H9 (cell line): ENCODE results near the gene ITGA11. TPM values are rescaled to one million over a fixed set of nuclear protein-coding genes. Genes with fewer than 3 reads are reported as not detected.

Experiments
- DNase-seq: peaks from one replicate; pipeline ENCODE4 v3.0.0-alpha.2; 2017
- H2AFZ ChIP-seq: one replicate; pipeline ENCODE4 v1.6.1; 2013; ENCODE audit warnings: mild to moderate bottlenecking, low read length, control low read depth, moderate library complexity
- H2AK5ac ChIP-seq: 2 replicates; pipeline ENCODE4 v1.6.1; 2013; ENCODE audit warnings: low read length, control low read depth, mixed read lengths; ENCODE audit not compliant: insufficient read length
- H2BK120ac ChIP-seq: one replicate; pipeline ENCODE4 v1.6.1; 2013; ENCODE audit warnings: low read depth, mild to moderate bottlenecking, low read length, control low read depth, inconsistent platforms; ENCODE audit not compliant: poor library complexity, severe bottlenecking
- H2BK12ac ChIP-seq: 2 replicates; pipeline ENCODE4 v1.6.1; 2013; ENCODE audit warnings: low read length, control low read depth, mixed read lengths, low read depth; ENCODE audit not compliant: insufficient read length
- H2BK15ac ChIP-seq: 2 replicates; pipeline ENCODE4 v1.6.1; 2013; ENCODE audit warnings: low read depth, low read length, control low read depth
- H2BK20ac ChIP-seq: one replicate; pipeline ENCODE4 v1.6.1; 2013; ENCODE audit warnings: low read depth, mild to moderate bottlenecking, low read length, control low read depth, inconsistent platforms; ENCODE audit not compliant: poor library complexity, severe bottlenecking
- H2BK5ac ChIP-seq: 2 replicates; pipeline ENCODE4 v1.6.1; 2013; ENCODE audit warnings: low read length, control low read depth, mixed read lengths; ENCODE audit not compliant: insufficient read length
- H3K14ac ChIP-seq: 2 replicates; pipeline ENCODE4 v1.6.1; 2013; ENCODE audit warnings: low read length, control low read depth; ENCODE audit not compliant: insufficient read depth
- H3K18ac ChIP-seq: 2 replicates; pipeline ENCODE4 v1.6.1; 2013; ENCODE audit warnings: low read depth, mild to moderate bottlenecking, mixed read lengths, low read length, control low read depth; ENCODE audit not compliant: insufficient read length
- H3K23ac ChIP-seq: 2 replicates; pipeline ENCODE4 v1.6.1; 2013; ENCODE audit warnings: low read length, control low read depth, mixed read lengths, low read depth; ENCODE audit not compliant: insufficient read length
- H3K23me2 ChIP-seq: 2 replicates; pipeline ENCODE4 v1.6.1; 2013; ENCODE audit warnings: low read depth, mild to moderate bottlenecking, mixed read lengths, low read length, control low read depth; ENCODE audit not compliant: insufficient read length, poor library complexity, severe bottlenecking
- H3K27ac ChIP-seq: 2 replicates; pipeline ENCODE4 v1.5.1; 2013; ENCODE audit warnings: low read length, control low read depth, mixed read lengths, low read depth; ENCODE audit not compliant: insufficient read length
- H3K27me3 ChIP-seq: 2 replicates; pipeline ENCODE4 v1.6.1; 2013; ENCODE audit warnings: low read length, control low read depth, inconsistent platforms; ENCODE audit not compliant: insufficient read depth
- H3K4ac ChIP-seq: 2 replicates; pipeline ENCODE4 v1.6.1; 2013; ENCODE audit warnings: low read depth, mild to moderate bottlenecking, control low read depth, inconsistent platforms, low read length, moderate library complexity
- H3K4me1 ChIP-seq: 2 replicates; pipeline ENCODE4 v1.6.1; 2013; ENCODE audit warnings: low read length, control low read depth, inconsistent platforms; ENCODE audit not compliant: insufficient read depth
- H3K4me2 ChIP-seq: 2 replicates; pipeline ENCODE4 v1.6.1; 2013; ENCODE audit warnings: low read length, control low read depth, mixed read lengths; ENCODE audit not compliant: insufficient read length, insufficient read depth
- H3K56ac ChIP-seq: 2 replicates; pipeline ENCODE4 v1.6.1; 2013; ENCODE audit warnings: low read depth, mild to moderate bottlenecking, mixed read lengths, low read length, control low read depth; ENCODE audit not compliant: insufficient read length
- H3K79me1 ChIP-seq: 2 replicates; pipeline ENCODE4 v1.6.1; 2013; ENCODE audit warnings: low read depth, mild to moderate bottlenecking, moderate library complexity, low read length, control low read depth, inconsistent platforms; ENCODE audit not compliant: insufficient read depth, poor library complexity, severe bottlenecking
- H3K79me2 ChIP-seq: 2 replicates; pipeline ENCODE4 v1.6.1; 2013; ENCODE audit warnings: low read length, control low read depth, inconsistent platforms; ENCODE audit not compliant: insufficient read depth
- H3K9ac ChIP-seq: 2 replicates; pipeline ENCODE4 v1.6.1; 2013; ENCODE audit warnings: low read length, control low read depth, mixed read lengths; ENCODE audit not compliant: insufficient read length; ENCODE audit errors: extremely low read depth
- H3K9me3 ChIP-seq: one replicate; pipeline ENCODE4 v1.6.1; 2013; ENCODE audit warnings: low read depth, low read length, inconsistent platforms; ENCODE audit not compliant: control insufficient read depth
- H3T11ph ChIP-seq: one replicate; pipeline ENCODE4 v1.6.1; 2013; ENCODE audit warnings: mild to moderate bottlenecking, low read length, control low read depth, inconsistent platforms
- H4K20me1 ChIP-seq: one replicate; pipeline ENCODE4 v1.6.1; 2013; ENCODE audit not compliant: control insufficient read depth, insufficient read length, insufficient read depth
- H4K5ac ChIP-seq: 2 replicates; pipeline ENCODE4 v1.6.1; 2013; ENCODE audit warnings: low read depth, mild to moderate bottlenecking, mixed read lengths, low read length, control low read depth; ENCODE audit not compliant: insufficient read length
- H4K8ac ChIP-seq: replicated peaks from 2 replicates; pipeline ENCODE4 v1.6.1; 2013; ENCODE audit warnings: low read length, control low read depth, mixed read lengths, low read depth; ENCODE audit not compliant: insufficient read length
- H4K91ac ChIP-seq: 2 replicates; pipeline ENCODE4 v1.6.1; 2013; ENCODE audit warnings: low read depth, mild to moderate bottlenecking, moderate library complexity, mixed read lengths, low read length, control low read depth; ENCODE audit not compliant: insufficient read length
- H3K27ac Mint-ChIP-seq, 3 experiments: 2 replicates in 2 of 3; 3 replicates in 1 of 3; pipeline ENCODE4 v1.8.0; 2020 to 2021; ENCODE audit warnings: mixed read lengths in 3 of 3, mild to moderate bottlenecking in 1 of 3, moderate library complexity in 1 of 3
- H3K27me3 Mint-ChIP-seq: 2 replicates; pipeline ENCODE4 v1.8.0; 2021; ENCODE audit warnings: low read depth, mild to moderate bottlenecking, moderate library complexity, mixed read lengths
- H3K36me3 Mint-ChIP-seq, 3 experiments: 2 replicates in 2 of 3; 3 replicates in 1 of 3; pipeline ENCODE4 v1.8.0; 2020 to 2021; ENCODE audit warnings: low read depth in 3 of 3, mixed read lengths in 3 of 3; ENCODE audit not compliant: insufficient read depth in 1 of 3
- H3K4me1 Mint-ChIP-seq, 2 experiments: 2 replicates each; pipeline ENCODE4 v1.8.0; 2020; ENCODE audit warnings: mixed read lengths in 2 of 2
- H3K4me3 Mint-ChIP-seq, 2 experiments: 2 replicates in 1 of 2; 3 replicates in 1 of 2; pipeline ENCODE4 v1.8.0; 2020 to 2021; ENCODE audit warnings: mild to moderate bottlenecking in 2 of 2, mixed read lengths in 2 of 2, moderate library complexity in 1 of 2
- H3K9me3 Mint-ChIP-seq, 2 experiments: 2 replicates in 1 of 2; 3 replicates in 1 of 2; pipeline ENCODE4 v1.8.0; 2020; ENCODE audit warnings: mild to moderate bottlenecking in 2 of 2, mixed read lengths in 2 of 2, moderate library complexity in 1 of 2
- WGBS: extraction: QIAGEN DNeasy Blood & Tissue Kit; methylation state at CpG from one replicate; pipeline ENCODE4 v1.1.7; 2013; ENCODE audit warnings: missing lambda C conversion rate, low lambda C conversion rate, mixed read lengths; ENCODE audit not compliant: insufficient read length; ENCODE audit errors: extremely low coverage; 5-methylcytosine and 5-hydroxymethylcytosine counted together
- total RNA-seq: library from RNA; stranded (reverse); gene quantifications from 2 replicates; pipeline ENCODE4 v1.2.1, GENCODE V29; 2021
- TF ChIP-seq, protein P1 (sequence below): fragments of 200-600 bp; sonication (generic); conservative IDR thresholded peaks from 3 replicates; pipeline ENCODE4 v1.8.0; 2021; ENCODE audit warnings: antibody characterized with exemption, mild to moderate bottlenecking

ITGA11 gene
- total RNA-seq, 1 experiment from 2014 or later, result 0.07 TPM

DNA sequence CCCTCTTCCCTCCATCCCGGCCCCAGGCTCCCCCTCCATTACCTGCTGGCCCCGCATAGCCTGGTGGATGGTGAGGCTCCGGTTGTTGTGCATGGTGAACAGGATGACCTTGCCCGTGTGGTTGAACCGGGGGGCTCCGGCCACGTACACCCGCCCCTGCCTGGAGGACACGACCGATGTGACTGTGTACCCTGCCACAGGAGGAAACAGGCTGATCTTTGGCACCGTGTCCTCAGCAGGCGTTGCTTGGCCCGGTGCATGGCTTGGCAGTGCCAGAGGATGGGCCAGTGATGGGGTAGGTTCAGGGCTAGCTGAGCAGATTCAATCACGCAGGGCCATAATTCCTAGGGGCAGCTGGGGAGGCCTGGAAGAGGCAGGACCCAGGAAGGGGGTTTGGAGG is 96.3 kb downstream of the ITGA11 start:
- Mint-ChIP-seq H3K9me3 (no peaks in the 10 kb centered on the region; a peak in 1 of 5 replicates), H3K4me3 (no peak overlapping the region), H3K27ac (no peak overlapping the region), H3K36me3 (no peaks in the 10 kb centered on the region), H3K27me3 (peaks cover 19% of the 10 kb centered on the region), H3K4me1 (peaks cover 23 to 42% of the 10 kb centered on the region in 2 experiments)
- no peak overlapping the region for H3T11ph ChIP-seq
- no peak overlapping the region for H2AK5ac ChIP-seq
- H3K56ac ChIP-seq, result no peak overlapping the region
- H3K4me1 ChIP-seq, result peaks cover 3% of the 10 kb centered on the region; the same call in 1 of the 2 replicates
- no peak overlapping the region for H2BK15ac ChIP-seq
- no peak overlapping the region for H2BK120ac ChIP-seq
- no peak overlapping the region for H3K23ac ChIP-seq
- TF ChIP-seq, protein P1, sequence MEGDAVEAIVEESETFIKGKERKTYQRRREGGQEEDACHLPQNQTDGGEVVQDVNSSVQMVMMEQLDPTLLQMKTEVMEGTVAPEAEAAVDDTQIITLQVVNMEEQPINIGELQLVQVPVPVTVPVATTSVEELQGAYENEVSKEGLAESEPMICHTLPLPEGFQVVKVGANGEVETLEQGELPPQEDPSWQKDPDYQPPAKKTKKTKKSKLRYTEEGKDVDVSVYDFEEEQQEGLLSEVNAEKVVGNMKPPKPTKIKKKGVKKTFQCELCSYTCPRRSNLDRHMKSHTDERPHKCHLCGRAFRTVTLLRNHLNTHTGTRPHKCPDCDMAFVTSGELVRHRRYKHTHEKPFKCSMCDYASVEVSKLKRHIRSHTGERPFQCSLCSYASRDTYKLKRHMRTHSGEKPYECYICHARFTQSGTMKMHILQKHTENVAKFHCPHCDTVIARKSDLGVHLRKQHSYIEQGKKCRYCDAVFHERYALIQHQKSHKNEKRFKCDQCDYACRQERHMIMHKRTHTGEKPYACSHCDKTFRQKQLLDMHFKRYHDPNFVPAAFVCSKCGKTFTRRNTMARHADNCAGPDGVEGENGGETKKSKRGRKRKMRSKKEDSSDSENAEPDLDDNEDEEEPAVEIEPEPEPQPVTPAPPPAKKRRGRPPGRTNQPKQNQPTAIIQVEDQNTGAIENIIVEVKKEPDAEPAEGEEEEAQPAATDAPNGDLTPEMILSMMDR, result no peak
- no CpG with 5 or more reads among the region's 14 CpGs for WGBS
- no peak overlapping the region for H4K8ac ChIP-seq
- no peak overlapping the region for H4K5ac ChIP-seq
- H3K27ac ChIP-seq, result no peak overlapping the region
- no peak for DNase-seq
- H2BK5ac ChIP-seq, result no peak overlapping the region
- no peaks in the 10 kb centered on the region for H3K79me1 ChIP-seq
- no peak overlapping the region for H3K9ac ChIP-seq
- no peaks in the 10 kb centered on the region for H3K27me3 ChIP-seq
- no peak overlapping the region for H3K4ac ChIP-seq
- H2BK12ac ChIP-seq, result no peak overlapping the region
- H3K14ac ChIP-seq, result no peak overlapping the region
- no peaks in the 10 kb centered on the region for H3K79me2 ChIP-seq
- H4K20me1 ChIP-seq, result no peaks in the 10 kb centered on the region
- H3K4me2 ChIP-seq, result no peak overlapping the region
- no peak overlapping the region for H4K91ac ChIP-seq
- H2BK20ac ChIP-seq, result no peak overlapping the region
- H3K9me3 ChIP-seq, result no peaks in the 10 kb centered on the region
- H2AFZ ChIP-seq, result no peak overlapping the region
- H3K18ac ChIP-seq, result no peak overlapping the region
- no peaks in the 10 kb centered on the region for H3K23me2 ChIP-seq
